Suprapubic skin (tissue), 4 donors: ENCODE results near the gene ADAM19.

Experiments
- POLR2A ChIP-seq, 2 donors: fragments of 450-650 bp; IDR thresholded peaks; one replicate each; pipeline ENCODE4 v1.6.1; 2017; ENCODE audit warnings: antibody characterized with exemption in 2 of 2, mild to moderate bottlenecking in 2 of 2, moderate library complexity in 2 of 2
- POLR2AphosphoS5 ChIP-seq, 3 donors: sonication (generic); formaldehyde crosslinking; IDR thresholded peaks; one replicate each; pipeline ENCODE4 v1.6.1; 2017; ENCODE audit warnings: antibody characterized with exemption in 3 of 3
- TF ChIP-seq, protein P1 (sequence below), 2 donors: fragments of 200-600 bp in 1 of 2; fragments of 450-650 bp in 1 of 2; sonication (generic) in 1 of 2; IDR thresholded peaks; one replicate each; pipeline ENCODE4 v1.5.1; 2016 to 2019; ENCODE audit warnings: antibody characterized with exemption in 2 of 2, mild to moderate bottlenecking in 1 of 2, moderate library complexity in 1 of 2

DNA sequence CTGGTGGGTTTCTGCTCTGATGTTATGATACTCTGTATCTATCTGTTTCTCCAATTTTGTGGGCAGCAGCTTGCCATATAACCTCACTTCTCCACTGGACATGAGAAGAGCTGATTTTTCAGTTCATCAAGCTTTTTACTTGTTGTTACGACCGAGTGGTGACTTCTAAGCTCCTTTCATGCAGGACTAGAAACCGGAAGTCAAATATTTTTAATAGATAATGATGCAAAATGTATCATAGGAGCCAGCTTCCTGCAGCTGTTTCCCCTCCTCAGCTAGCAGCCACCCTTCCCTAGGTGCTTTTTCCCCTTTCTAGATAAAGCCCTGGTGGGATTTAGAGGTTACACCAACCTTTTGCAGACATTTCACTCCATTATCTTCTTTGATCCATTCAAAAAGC is 17.0 kb upstream of the ADAM19 start:
- TF ChIP-seq, protein P1, sequence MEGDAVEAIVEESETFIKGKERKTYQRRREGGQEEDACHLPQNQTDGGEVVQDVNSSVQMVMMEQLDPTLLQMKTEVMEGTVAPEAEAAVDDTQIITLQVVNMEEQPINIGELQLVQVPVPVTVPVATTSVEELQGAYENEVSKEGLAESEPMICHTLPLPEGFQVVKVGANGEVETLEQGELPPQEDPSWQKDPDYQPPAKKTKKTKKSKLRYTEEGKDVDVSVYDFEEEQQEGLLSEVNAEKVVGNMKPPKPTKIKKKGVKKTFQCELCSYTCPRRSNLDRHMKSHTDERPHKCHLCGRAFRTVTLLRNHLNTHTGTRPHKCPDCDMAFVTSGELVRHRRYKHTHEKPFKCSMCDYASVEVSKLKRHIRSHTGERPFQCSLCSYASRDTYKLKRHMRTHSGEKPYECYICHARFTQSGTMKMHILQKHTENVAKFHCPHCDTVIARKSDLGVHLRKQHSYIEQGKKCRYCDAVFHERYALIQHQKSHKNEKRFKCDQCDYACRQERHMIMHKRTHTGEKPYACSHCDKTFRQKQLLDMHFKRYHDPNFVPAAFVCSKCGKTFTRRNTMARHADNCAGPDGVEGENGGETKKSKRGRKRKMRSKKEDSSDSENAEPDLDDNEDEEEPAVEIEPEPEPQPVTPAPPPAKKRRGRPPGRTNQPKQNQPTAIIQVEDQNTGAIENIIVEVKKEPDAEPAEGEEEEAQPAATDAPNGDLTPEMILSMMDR (IDR thresholded peaks at IDR 0.05) = no peak
- TF ChIP-seq POLR2AphosphoS5 (IDR thresholded peaks at IDR 0.05) (no peak), POLR2A (IDR thresholded peaks at IDR 0.05) (no peak)
